ENCODE results near the gene MAP2K6. TPM values are rescaled to one million over a fixed set of nuclear protein-coding genes. Genes with fewer than 3 reads are reported as not detected.
A peak's percentile ranks its signal among the peaks of the same experiment; 100 is the strongest.

MAP2K6 gene
- total RNA-seq, 1 donor from 2014 or later = 2.9 TPM

- ATAC-seq (no peak), DNase-seq (no peak)
- intact Hi-C loops (cut with micrococcal nuclease) = no loop called here
Observed at GRCh38 chr17:69557339-69557738, 142.8 kb downstream of the MAP2K6 start.

DNA sequence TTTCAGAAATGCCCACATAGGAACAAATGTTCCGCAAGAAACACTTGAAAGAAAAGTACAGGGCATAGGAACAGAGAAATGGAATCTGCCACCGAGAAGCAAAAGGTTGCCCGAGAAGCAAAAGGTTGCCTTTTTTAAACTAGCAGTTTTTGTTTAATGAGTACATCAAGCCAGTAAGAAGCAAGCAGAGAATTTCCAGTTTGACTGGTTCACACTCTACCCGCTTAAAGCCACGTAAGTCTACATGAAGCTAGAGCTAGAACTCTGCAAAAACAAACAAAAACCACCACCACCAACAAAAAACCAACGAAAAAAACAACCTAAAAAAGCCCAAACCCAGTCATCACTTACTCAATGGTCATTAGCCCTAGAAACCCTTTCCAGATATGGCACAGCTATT lies 144.3 kb downstream of the MAP2K6 start:
- DNase-seq = no peak
- intact Hi-C loops (cut with micrococcal nuclease) = no loop called here
- no peak for ATAC-seq

DNA sequence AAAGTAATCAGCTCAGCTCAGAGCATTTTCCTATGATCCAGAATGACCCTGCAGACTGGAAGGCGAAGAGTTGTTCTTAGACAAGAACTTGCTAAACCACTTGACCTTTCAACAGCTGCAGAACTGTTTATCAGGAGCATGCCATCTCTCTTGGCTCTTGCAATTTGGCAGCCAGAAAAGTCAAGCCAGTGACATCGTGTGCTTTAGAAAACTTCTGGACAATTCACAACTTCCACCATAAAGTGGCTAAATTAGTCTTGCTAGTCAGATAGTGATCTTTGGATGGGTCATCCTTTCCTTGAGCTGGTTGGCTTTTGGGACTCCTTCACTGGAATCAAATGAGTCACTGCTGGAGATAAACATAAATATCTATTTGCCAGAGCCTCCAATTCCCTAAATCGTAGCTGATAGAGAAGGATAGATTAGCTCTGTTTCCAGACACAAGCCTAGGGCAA lies 146.5 kb downstream of the MAP2K6 start:
- intact Hi-C loops (cut with micrococcal nuclease) = loop anchor here (10.0 kb wide), 1 partner anchor 584 kb away; no protein-coding TSS in a partner anchor
- ATAC-seq (peak; percentile 61), DNase-seq (no peak)

- no peak for ATAC-seq
- no peak for DNase-seq
- intact Hi-C loops (cut with micrococcal nuclease) = loop anchor here (10.0 kb wide), 1 partner anchor 583 kb away; no protein-coding TSS in a partner anchor
Observed at GRCh38 chr17:69561462-69561861, 147.0 kb downstream of the MAP2K6 start.

DNA sequence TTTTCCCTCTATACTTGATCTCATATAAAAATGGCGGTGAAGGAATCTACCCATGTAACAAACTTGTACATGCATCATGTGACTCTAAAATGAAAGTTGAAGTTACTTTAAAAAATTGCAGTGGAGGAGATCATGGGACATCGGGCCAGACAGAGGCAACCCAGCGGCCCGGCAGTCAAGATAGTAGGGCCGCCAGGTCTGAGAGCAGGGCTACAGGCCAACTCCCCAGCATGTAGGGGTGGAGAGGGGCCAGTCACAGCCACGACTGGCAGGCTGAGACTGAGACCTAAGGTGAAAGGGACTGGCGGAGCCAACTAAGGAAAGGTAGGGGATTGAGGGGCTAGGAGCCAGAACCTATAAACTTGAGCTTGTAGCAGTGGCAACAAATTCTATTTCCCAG lies 150.9 kb downstream of the MAP2K6 start:
- no peak for DNase-seq
- no peak for ATAC-seq
- intact Hi-C loops (cut with micrococcal nuclease) = loop anchor here (10.0 kb wide), 1 partner anchor 579 kb away; no protein-coding TSS in a partner anchor

GRCh38 chr17:69567130-69567529 lies 152.6 kb downstream of the MAP2K6 start:
- intact Hi-C loops (cut with micrococcal nuclease) = loop anchor here (10.0 kb wide), 1 partner anchor 578 kb away; no protein-coding TSS in a partner anchor
- no peak for ATAC-seq
- DNase-seq = no peak

- DNase-seq (no peak), ATAC-seq (no peak)
- intact Hi-C loops (cut with micrococcal nuclease) = no loop called here
Observed at GRCh38 chr17:69572747-69573146, 158.2 kb downstream of the MAP2K6 start.

GRCh38 chr17:69573396-69573795 lies 158.9 kb downstream of the MAP2K6 start:
- ATAC-seq (no peak), DNase-seq (no peak)
- intact Hi-C loops (cut with micrococcal nuclease) = no loop called here

DNA sequence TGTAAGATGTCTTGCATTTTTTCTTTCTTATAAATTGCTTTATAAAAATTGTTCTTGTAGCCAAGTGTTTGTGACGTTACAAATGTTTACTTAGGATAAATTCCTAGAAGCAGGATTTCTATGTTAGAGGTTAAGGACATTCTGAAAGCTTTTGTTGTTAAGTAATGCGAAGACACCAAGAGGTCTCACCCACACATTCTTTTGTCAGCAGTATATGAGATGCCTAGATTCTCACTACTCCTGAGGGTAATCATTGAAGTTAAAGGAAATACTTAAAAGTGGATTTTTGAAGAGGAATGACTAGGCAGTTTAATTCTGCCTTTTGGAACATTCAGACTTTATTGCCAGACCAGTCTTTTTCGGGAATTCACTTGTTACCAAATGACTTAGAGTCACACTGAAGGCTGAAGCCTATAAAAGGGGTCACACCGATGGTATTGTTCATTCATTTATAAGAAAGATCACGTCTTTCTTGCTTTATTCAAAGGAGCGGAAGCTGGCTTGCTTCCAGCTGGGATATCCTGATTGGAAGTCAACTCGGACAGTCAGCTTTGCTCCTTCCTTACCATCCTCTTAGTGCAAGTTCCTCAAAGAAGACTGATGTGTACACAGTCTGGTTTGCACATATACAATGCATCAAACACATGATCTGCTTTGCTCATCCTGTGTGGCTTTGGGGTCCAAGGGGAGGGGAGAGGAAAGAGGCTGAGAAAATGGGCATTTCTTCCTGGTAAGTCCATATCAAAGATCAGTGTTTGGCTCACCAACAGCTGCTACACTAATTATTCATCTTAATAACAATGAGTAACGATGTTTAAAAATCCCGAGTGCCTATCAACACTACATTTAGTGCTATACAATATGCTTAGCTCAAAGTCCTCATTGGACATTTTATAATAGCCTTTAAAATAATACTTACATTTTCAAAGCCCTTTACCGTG lies 160.0 kb downstream of the MAP2K6 start:
- intact Hi-C loops (cut with micrococcal nuclease) = no loop called here
- ATAC-seq = no peak
- no peak for DNase-seq

DNA sequence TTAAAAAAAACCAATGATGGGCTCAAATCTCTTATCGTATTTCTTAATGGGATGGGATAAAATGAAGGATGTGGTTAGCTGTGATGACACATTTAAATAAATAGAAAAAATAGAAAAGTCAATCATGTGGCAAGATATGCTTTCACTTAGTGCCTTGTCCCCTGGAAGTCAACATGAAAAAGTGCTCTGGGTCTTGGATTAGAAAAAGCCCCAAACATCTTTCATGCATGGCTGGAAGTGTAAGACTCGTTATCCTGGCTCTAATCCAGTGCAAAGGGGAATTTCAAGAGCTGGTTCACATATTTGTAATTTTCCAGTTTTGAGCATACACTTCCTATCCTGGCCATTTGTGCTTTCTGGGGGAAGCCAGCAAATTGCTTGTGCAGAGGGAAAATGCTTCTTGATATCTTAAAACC lies 160.9 kb downstream of the MAP2K6 start:
- DNase-seq (no peak), ATAC-seq (peak; percentile 33)
- intact Hi-C loops (cut with micrococcal nuclease) = no loop called here

- intact Hi-C loops (cut with micrococcal nuclease) = no loop called here
Observed at GRCh38 chr17:69577098-69577497, 162.6 kb downstream of the MAP2K6 start.

GRCh38 chr17:69578385-69578936 lies 164.0 kb downstream of the MAP2K6 start:
- intact Hi-C loops (cut with micrococcal nuclease) = no loop called here
- DNase-seq (no peak), ATAC-seq (no peak)

More at GRCh38 chr17:69577098-69577497, 162.6 kb downstream of the MAP2K6 start:
- ATAC-seq = no peak
- DNase-seq = no peak

DNA sequence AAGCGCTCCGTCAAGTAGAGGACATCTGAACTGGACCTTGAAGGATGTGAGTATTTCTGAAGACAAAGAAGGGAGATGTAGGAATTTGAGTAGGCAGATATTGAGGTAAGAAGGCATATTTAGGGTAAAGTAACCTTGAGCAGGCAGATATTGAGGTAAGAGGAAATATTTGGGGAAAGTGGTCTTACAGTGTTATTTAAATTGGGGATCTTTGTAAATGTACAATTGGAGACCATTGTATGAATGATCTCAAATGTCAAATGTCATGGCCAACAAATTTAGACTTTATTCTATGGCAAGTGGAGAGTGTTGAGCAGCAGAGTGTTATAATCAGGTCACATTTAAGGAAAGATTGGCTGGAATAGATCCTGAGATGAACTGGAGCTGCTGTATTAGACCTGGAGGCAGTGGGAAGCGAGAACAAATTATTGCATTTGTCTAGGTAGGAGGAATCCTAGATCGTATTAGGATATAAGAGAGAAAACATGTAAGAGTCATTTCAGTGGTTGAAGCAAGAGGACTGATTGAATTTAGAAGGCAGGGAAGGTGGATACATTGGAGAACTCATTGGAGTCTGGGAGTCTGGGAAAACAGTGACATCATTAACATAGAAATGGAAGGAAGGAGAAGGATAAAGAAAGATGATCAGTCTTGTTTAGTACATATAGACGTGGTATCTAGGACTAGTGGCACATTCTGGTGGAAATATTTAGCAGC lies 165.6 kb downstream of the MAP2K6 start:
- intact Hi-C loops (cut with micrococcal nuclease) = no loop called here
- no peak for DNase-seq
- no peak for ATAC-seq

- intact Hi-C loops (cut with micrococcal nuclease) = no loop called here
- ATAC-seq (no peak), DNase-seq (no peak)
Observed at GRCh38 chr17:69581061-69581961, 166.8 kb downstream of the MAP2K6 start.

DNA sequence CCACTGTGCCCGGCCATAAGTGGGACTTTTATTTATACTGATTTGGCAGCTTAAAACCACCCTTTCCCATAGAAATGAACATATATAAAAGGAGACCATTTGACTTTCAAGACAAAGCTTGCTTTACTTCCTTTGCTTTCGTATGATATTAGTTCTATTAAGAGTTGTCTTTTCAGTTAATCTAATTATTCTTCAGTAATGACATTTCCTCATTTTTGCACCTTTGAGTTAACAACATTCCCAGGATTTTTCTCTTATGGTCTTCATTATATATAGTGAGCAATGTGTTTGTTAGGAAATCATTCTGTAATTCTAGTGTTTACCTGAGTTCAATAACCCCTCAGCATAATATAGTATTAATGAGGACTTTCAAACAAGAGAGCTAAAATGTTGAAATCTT lies 173.8 kb downstream of the MAP2K6 start:
- ATAC-seq (no peak), DNase-seq (no peak)
- intact Hi-C loops (cut with micrococcal nuclease) = no loop called here

DNA sequence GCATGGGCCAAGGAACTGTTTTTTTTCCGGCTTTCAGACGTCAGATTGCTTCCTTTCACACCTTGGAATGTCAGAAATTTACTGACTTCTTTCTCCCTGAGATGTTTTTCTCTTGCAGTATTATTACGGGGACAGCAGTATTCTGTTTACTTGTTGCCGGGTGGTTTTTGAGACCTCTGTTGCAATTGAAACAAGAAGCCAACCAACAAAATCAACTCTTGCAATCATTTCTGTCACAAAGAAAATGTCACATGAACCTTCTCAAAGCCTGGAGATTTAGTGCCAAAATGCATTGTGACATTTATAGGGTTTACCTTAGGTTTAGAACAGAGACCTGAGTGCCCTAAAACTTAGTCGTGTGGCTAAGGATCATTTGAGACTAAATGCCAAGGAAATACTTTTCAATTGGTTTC lies 174.3 kb downstream of the MAP2K6 start:
- intact Hi-C loops (cut with micrococcal nuclease) = no loop called here
- no peak for DNase-seq
- ATAC-seq = no peak

GRCh38 chr17:69590671-69591070 lies 176.2 kb downstream of the MAP2K6 start:
- no peak for DNase-seq
- ATAC-seq = no peak
- intact Hi-C loops (cut with micrococcal nuclease) = no loop called here

DNA sequence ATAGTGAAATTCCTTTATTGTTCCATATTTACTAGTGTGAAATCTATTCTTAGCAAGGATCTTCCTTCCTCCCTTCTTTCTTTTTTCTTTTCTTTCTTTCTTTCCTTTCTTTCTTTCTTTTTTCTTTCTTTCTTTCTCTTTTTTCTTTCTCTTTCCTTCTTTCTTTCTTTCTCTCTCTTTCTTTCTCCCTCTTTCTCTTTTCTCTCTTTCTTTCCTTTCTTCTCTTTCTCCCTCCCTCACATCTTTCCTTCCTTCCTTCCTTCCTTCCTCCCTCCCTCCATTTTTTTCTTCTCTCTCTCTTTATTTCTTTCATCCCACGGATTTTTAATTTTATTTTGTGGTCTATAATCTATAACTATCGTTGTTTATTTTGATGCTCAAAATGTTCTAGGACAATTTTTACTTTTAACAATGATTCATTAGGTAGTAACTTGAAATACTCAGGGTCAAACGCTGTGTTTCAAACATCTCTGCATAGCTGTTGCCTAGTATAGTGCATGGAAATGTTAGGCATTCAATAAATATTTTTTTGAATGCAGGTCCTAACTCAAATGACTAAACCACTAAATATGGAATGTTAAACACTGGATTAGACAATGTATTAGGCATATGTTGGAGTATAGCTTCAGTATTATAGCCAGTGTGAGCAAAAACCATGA lies 178.3 kb downstream of the MAP2K6 start:
- intact Hi-C loops (cut with micrococcal nuclease) = no loop called here
- no peak for DNase-seq
- no peak for ATAC-seq
